Measurements from ENCODE around the gene SORCS2.

DNA sequence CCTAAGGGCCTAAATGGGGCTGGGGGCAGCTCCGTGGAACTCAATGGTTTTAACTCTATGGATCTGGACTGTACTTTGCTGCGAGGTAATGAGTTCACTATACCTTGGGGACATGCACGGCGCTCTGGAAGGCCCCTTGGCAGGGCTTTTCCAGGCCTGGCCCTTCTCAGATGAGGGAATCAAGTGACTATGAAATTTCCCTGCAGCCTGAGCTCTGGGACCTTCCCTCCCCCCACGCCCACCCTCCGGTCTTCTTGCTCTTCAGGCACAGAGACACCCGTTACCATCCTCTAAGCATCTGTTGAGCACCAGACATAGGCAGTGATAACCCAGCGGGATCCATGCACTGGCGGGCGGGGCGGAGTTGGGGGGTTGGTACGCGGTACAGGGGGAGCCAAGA lies 133.2 kb downstream of the SORCS2 start:
- no peak for TF ChIP-seq POLR2A (IDR thresholded peaks at IDR 0.05)
- TF ChIP-seq, protein P1, sequence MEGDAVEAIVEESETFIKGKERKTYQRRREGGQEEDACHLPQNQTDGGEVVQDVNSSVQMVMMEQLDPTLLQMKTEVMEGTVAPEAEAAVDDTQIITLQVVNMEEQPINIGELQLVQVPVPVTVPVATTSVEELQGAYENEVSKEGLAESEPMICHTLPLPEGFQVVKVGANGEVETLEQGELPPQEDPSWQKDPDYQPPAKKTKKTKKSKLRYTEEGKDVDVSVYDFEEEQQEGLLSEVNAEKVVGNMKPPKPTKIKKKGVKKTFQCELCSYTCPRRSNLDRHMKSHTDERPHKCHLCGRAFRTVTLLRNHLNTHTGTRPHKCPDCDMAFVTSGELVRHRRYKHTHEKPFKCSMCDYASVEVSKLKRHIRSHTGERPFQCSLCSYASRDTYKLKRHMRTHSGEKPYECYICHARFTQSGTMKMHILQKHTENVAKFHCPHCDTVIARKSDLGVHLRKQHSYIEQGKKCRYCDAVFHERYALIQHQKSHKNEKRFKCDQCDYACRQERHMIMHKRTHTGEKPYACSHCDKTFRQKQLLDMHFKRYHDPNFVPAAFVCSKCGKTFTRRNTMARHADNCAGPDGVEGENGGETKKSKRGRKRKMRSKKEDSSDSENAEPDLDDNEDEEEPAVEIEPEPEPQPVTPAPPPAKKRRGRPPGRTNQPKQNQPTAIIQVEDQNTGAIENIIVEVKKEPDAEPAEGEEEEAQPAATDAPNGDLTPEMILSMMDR (IDR thresholded peaks at IDR 0.05), result no peak

All from right lobe of liver (tissue), 4 donors.